ENCODE results near the gene DOCK6.

DOCK6 gene

DNA sequence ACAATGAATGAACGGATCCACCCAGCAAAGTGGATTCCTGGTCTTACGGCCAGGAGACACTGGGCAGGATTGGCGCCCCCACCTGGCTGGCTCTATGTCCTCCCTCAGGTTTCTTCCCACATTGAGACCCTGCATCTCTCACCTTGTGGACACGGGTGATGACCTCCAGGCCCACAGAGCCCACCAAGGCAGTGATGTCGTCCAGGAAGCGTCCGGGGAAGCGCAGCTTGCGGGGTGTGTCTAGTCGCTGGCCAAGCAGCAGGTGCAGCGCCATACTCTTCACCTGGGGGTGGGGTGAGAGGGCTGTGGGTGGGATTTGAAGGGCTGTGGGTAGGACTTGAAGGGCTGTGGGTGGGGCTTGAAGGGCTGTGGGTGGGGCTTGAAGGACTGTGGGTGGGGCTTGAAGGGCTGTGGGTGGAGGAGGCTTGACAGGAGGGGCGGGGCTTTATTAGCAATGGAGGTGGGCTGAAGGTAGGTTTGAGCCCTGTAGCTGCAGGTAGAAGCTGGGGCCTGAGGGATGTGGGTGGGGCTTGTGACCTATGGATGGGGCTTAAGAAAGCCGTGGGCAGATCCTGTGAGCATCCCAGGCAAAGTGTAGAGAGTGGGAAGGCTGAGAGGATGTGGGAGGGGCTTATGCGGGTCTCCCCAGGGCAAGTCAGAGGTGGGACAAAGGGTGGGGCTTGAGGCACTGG is 35.0 kb downstream of the DOCK6 start:
- Histone ChIP-seq H3K36me3 (ENCODE audit: insufficient read depth, low read depth, low read length) (peaks cover 16% of the 10 kb centered on the region), H3K4me1 (ENCODE audit: insufficient read depth, low read length) (no peaks in the 10 kb centered on the region), H3K9me3 (ENCODE audit: insufficient read depth, low read depth, low read length) (no peaks in the 10 kb centered on the region), H3K9ac (ENCODE audit: low read depth, low read length) (no peak overlapping the region), H3K4me3 (ENCODE audit: low read length) (no peak overlapping the region), H3K27me3 (ENCODE audit: insufficient read depth, low read length) (no peaks in the 10 kb centered on the region), H3K27ac (ENCODE audit: low read length) (no peak overlapping the region)

DNA sequence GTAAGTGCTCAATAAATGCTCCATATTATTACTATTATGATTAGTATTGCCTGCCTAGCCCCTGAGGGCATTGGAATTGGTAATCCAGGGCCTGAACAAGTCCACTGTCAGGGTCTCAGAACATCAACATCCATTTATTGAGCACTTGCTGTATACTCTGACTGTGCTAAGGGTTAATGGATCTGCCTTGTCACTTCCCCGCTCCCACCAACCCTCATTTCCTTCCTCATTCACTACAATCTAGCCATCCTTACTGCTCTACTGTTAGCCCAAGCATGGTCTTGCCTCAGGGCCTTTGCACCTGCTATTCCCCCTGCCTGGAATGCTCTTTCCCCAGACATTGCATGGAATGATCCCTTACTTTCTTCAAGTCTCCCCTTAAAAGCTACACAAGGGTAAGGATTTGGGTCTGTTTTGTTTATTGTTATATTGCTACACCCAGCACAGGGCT is 35.6 kb downstream of the DOCK6 start:
- no peaks in the 10 kb centered on the region for H3K27me3 ChIP-seq (ENCODE audit: insufficient read depth, low read length)
- H3K4me3 ChIP-seq (ENCODE audit: low read length) = no peak overlapping the region
- H3K4me1 ChIP-seq (ENCODE audit: insufficient read depth, low read length) = no peaks in the 10 kb centered on the region
- peaks cover 19% of the 10 kb centered on the region for H3K36me3 ChIP-seq (ENCODE audit: insufficient read depth, low read depth, low read length)
- H3K27ac ChIP-seq (ENCODE audit: low read length) = no peak overlapping the region
- no peak overlapping the region for H3K9ac ChIP-seq (ENCODE audit: low read depth, low read length)
- H3K9me3 ChIP-seq (ENCODE audit: insufficient read depth, low read depth, low read length) = 0 out of 2 replicates have a peak, but pooled peaks cover under 1% of the 10 kb centered on the region

DNA sequence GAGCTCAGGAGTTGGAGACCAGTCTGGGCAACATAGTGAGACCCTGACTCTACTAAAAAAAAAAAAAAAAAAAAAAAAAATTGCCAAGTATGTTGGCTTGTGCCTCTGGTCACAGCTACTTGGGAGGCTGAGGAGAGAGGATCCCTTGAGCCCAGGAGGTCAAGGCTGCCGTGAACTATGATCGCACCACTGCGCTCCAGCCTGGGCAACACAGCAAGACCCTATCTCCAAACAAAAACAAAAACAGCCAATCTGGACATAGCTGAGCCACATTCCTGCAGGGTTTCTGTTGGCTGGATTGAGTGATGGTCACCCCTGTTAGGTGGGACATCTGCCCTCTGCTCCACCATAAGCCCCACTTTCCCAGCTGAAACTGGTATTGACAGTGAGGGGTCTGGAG is 36.5 kb downstream of the DOCK6 start:
- Histone ChIP-seq H3K27me3 (ENCODE audit: insufficient read depth, low read length) (no peaks in the 10 kb centered on the region), H3K4me1 (ENCODE audit: insufficient read depth, low read length) (no peaks in the 10 kb centered on the region), H3K27ac (ENCODE audit: low read length) (no peak overlapping the region), H3K9me3 (ENCODE audit: insufficient read depth, low read depth, low read length) (peaks cover 9% of the 10 kb centered on the region; the same call in 1 of the 2 replicates), H3K9ac (ENCODE audit: low read depth, low read length) (no peak overlapping the region), H3K4me3 (ENCODE audit: low read length) (no peak overlapping the region), H3K36me3 (ENCODE audit: insufficient read depth, low read depth, low read length) (peaks cover 28% of the 10 kb centered on the region)

DNA sequence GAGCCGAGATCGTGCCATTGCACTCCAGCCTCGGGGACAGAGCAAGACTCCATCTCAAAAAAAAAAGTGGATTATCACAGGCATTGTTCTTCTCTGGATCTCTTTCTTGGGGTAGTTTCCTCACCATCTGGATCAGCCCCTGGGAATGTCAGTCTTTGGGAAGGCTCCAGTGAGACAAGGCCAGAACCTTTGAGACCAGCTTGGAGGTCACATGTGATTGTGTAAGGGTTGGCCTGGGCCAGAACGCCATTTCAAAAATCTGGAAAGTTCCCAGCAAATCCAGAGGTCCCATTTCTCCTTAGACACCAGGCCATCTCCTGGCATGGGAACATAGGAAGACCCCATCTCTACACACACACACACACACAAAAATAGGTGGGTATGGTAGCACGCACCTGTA is 37.2 kb downstream of the DOCK6 start:
- H3K36me3 ChIP-seq (ENCODE audit: insufficient read depth, low read depth, low read length) = peaks cover 28% of the 10 kb centered on the region
- H3K4me1 ChIP-seq (ENCODE audit: insufficient read depth, low read length) = no peaks in the 10 kb centered on the region
- no peak overlapping the region for H3K27ac ChIP-seq (ENCODE audit: low read length)
- H3K27me3 ChIP-seq (ENCODE audit: insufficient read depth, low read length) = no peaks in the 10 kb centered on the region
- H3K9ac ChIP-seq (ENCODE audit: low read depth, low read length) = no peak overlapping the region
- peaks cover 9% of the 10 kb centered on the region; the same call in 1 of the 2 replicates for H3K9me3 ChIP-seq (ENCODE audit: insufficient read depth, low read depth, low read length)
- H3K4me3 ChIP-seq (ENCODE audit: low read length) = no peak overlapping the region

DNA sequence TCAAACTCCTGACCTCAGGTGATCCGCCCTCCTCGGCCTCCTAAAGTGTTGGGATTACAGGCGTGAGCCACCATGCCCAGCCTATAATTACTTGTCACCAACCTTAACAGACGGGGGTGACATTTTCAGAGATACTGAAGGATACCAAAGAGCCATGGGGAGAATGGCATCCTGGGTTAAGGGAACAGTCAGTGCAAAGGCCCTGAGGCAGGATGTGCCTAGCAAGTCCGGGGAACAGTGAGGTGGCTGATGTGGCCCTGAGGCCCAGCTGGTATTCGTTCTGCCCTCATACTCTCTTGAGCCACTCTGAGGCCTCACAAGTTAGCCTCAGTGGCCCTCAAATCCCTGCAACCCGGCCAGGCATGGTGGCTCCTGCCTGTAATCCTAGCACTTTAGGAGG is 37.9 kb downstream of the DOCK6 start:
- no peaks in the 10 kb centered on the region for H3K27me3 ChIP-seq (ENCODE audit: insufficient read depth, low read length)
- H3K9me3 ChIP-seq (ENCODE audit: insufficient read depth, low read depth, low read length) = peaks cover 9% of the 10 kb centered on the region; the same call in 1 of the 2 replicates
- H3K4me1 ChIP-seq (ENCODE audit: insufficient read depth, low read length) = no peaks in the 10 kb centered on the region
- H3K4me3 ChIP-seq (ENCODE audit: low read length) = no peak overlapping the region
- H3K9ac ChIP-seq (ENCODE audit: low read depth, low read length) = no peak overlapping the region
- H3K36me3 ChIP-seq (ENCODE audit: insufficient read depth, low read depth, low read length) = peaks cover 28% of the 10 kb centered on the region
- H3K27ac ChIP-seq (ENCODE audit: low read length) = no peak overlapping the region

DNA sequence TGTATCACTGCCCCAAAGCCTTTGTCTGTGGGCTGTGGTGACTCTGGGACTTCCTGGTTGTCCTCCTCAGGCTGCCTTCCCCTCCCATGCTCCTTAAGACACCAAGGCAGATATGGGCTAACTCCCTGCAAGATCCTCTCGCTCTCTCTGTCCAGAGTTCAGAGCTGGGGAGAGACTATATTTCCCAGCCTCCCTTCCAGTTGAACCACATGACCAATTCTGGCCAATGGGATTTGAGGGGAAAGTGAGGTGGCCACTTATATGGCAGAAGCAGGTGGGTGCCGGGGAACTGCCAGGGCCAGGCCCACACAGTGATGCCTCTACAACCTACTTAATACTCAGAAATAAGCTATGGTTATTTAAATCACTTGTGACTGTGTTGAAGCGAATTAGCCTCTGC is 39.1 kb downstream of the DOCK6 start:
- Histone ChIP-seq H3K27ac (ENCODE audit: low read length) (no peak overlapping the region), H3K27me3 (ENCODE audit: insufficient read depth, low read length) (no peaks in the 10 kb centered on the region), H3K9ac (ENCODE audit: low read depth, low read length) (no peak overlapping the region), H3K9me3 (ENCODE audit: insufficient read depth, low read depth, low read length) (peaks cover 9% of the 10 kb centered on the region; the same call in 1 of the 2 replicates), H3K4me1 (ENCODE audit: insufficient read depth, low read length) (no peaks in the 10 kb centered on the region), H3K4me3 (ENCODE audit: low read length) (no peak overlapping the region), H3K36me3 (ENCODE audit: insufficient read depth, low read depth, low read length) (peaks cover 28% of the 10 kb centered on the region)

DNA sequence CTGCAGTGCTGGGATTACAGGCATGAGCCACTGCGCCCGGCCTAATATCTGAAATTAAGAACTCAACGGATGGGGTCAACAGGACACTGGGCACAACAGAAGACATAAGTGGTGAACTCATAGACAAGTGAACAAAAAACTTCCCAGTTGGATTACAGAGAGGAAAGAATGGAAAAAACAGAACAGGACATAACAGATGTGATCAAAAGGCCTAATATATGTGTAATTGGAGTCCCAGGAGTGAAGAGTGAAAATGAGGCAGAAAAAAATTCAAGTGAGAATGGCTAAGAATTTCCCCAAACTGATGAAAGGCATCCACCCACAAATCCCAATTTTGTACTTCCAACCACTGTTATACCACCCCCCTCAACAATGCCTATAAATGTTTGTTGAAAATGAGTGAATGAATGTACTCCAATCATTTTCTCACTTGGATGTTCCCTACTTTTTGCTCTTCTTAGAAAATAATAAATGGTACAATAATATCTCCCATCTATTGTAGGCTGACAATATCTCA is 41.2 kb downstream of the DOCK6 start:
- no peak overlapping the region for H3K27ac ChIP-seq (ENCODE audit: low read length)
- no peak overlapping the region for H3K4me3 ChIP-seq (ENCODE audit: low read length)
- H3K9me3 ChIP-seq (ENCODE audit: insufficient read depth, low read depth, low read length) = peaks cover 9% of the 10 kb centered on the region; the same call in 1 of the 2 replicates
- H3K36me3 ChIP-seq (ENCODE audit: insufficient read depth, low read depth, low read length) = peaks cover 28% of the 10 kb centered on the region
- H3K9ac ChIP-seq (ENCODE audit: low read depth, low read length) = no peak overlapping the region
- H3K4me1 ChIP-seq (ENCODE audit: insufficient read depth, low read length) = no peaks in the 10 kb centered on the region
- H3K27me3 ChIP-seq (ENCODE audit: insufficient read depth, low read length) = no peaks in the 10 kb centered on the region

DNA sequence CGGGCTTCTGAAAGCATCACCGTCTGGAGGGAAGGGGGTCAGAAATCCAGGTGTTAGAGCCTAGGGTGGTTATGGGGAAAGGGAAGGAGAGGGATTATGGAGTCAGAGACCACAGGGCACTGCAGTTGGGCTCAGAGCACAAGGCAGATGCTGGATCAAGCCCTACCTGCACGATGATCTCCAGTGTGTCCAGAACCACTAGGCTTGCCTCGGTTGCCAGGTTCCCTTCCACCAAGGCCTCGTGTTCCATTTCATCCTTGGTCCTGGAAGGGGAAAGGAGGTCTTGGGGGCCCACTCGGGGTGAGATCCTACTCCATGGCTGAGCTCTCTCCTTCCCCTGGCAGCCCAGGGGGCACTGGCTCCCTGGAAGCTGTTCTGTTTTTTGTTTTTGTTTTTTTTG is 47.9 kb downstream of the DOCK6 start:
- Histone ChIP-seq H3K27me3 (ENCODE audit: insufficient read depth, low read length) (no peaks in the 10 kb centered on the region), H3K36me3 (ENCODE audit: insufficient read depth, low read depth, low read length) (peaks cover 34% of the 10 kb centered on the region), H3K9me3 (ENCODE audit: insufficient read depth, low read depth, low read length) (no peaks in the 10 kb centered on the region), H3K4me3 (ENCODE audit: low read length) (no peak overlapping the region), H3K27ac (ENCODE audit: low read length) (no peak overlapping the region), H3K4me1 (ENCODE audit: insufficient read depth, low read length) (no peaks in the 10 kb centered on the region), H3K9ac (ENCODE audit: low read depth, low read length) (no peak overlapping the region)

DNA sequence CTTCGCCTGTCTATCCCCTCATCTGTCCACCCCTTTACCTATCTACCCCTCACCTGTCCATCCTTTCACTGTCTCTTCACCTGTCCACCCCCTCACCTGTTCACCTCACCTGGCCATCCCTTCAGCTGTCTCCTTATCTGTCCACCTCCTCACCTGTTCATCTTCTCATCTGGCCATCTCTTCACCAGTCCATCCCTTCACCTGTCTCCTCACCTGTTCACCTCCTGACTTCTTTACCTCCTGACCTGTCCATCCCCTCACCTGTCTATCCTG is 51.7 kb downstream of the DOCK6 start:
- no peak overlapping the region for H3K27ac ChIP-seq (ENCODE audit: low read length)
- H3K9ac ChIP-seq (ENCODE audit: low read depth, low read length) = no peak overlapping the region
- H3K4me3 ChIP-seq (ENCODE audit: low read length) = no peak overlapping the region
- H3K36me3 ChIP-seq (ENCODE audit: insufficient read depth, low read depth, low read length) = peaks cover 23% of the 10 kb centered on the region
- no peaks in the 10 kb centered on the region for H3K9me3 ChIP-seq (ENCODE audit: insufficient read depth, low read depth, low read length)
- H3K27me3 ChIP-seq (ENCODE audit: insufficient read depth, low read length) = no peaks in the 10 kb centered on the region
- H3K4me1 ChIP-seq (ENCODE audit: insufficient read depth, low read length) = no peaks in the 10 kb centered on the region

DNA sequence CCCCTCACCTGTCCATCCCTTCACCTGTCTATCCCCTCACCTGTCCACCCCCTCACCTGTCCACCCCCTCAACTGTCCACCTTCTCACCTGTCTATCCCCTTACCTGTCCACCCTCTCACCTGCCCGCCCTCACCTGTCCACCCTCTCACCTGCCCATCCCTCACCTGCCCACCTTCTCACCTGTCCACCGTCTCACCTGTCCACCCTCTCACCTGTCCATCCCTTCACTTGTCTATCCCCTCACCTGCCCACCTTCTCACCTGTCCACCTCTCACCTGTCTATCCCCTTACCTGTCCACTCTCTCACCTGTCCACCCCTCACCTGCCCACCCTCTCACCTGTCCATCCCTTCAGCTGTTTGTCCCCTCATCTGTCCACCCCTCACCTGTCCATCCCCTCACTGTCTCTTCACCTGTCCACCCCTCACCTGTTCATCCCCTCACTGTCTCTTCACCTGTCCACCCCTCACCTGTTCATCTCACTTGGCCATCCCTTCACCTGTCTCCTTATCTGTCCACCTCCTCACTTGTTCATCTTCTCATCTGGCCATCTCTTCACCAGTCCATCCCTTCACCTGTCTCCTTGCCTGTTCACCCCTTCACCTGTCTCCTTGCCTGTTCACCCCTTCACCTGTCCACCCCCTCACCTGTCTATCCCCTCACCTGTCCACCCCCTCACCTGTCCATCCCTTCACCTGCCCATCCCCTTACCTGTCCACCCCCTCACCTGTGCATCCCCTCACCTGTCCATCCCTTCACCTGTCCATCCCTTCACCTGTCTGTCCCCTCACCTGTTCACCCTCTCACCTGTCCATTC is 52.3 kb downstream of the DOCK6 start:
- Histone ChIP-seq H3K9ac (ENCODE audit: low read depth, low read length) (no peak overlapping the region), H3K36me3 (ENCODE audit: insufficient read depth, low read depth, low read length) (peaks cover 19% of the 10 kb centered on the region)

DNA sequence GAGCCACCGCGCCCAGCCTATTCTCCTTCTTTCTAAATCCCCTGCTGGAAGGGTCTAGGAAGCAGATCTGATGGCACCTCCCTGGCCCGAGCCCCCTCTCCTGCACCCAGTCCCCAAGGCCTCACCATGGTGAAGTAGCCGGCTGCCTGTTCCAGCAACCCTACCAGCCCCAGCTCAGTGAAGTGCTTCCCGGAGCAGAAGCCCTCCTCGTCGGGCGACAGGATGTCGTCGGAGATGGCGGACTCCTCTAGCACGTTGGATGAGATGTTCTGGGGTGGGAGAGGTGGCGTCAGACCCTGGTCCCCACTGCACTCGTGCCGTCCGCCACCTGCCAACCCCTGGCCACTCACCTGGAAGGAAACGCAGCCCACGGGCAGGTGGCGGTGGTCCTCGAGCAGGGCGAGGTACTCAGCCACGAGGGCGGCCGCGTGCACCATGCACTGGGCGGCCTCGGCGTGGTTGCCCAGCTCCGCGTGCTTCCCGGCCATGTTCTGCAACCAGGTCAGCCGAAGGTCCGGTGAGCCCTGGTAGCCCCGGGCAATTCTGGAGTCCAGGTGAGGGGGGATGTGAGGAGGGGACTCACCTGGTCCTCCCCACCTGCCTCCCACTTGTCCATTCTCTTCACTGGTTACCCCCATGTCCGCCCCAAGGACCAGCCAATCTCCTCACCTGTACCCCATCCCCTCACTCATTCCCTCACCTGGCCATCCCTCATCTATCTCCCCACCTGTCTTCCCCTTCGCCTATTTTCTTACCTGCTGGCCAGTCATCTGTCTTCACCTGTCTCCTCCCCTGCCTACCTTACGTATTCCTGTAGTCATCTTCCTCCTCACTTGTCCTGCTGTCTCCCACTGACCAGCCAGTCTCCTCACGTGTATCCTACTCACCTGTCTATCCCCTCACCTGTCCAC is 53.5 kb downstream of the DOCK6 start:
- peaks cover 11% of the 10 kb centered on the region for H3K36me3 ChIP-seq (ENCODE audit: insufficient read depth, low read depth, low read length)
- no peak overlapping the region for H3K27ac ChIP-seq (ENCODE audit: low read length)
- no peak overlapping the region for H3K4me3 ChIP-seq (ENCODE audit: low read length)
- H3K27me3 ChIP-seq (ENCODE audit: insufficient read depth, low read length) = no peaks in the 10 kb centered on the region
- no peaks in the 10 kb centered on the region for H3K4me1 ChIP-seq (ENCODE audit: insufficient read depth, low read length)
- no peaks in the 10 kb centered on the region for H3K9me3 ChIP-seq (ENCODE audit: insufficient read depth, low read depth, low read length)
- H3K9ac ChIP-seq (ENCODE audit: low read depth, low read length) = no peak overlapping the region

More for the DNA sequence above, 52.3 kb downstream of the DOCK6 start:
- no peaks in the 10 kb centered on the region for H3K9me3 ChIP-seq (ENCODE audit: insufficient read depth, low read depth, low read length)
- no peak overlapping the region for H3K27ac ChIP-seq (ENCODE audit: low read length)
- H3K27me3 ChIP-seq (ENCODE audit: insufficient read depth, low read length) = no peaks in the 10 kb centered on the region
- no peak overlapping the region for H3K4me3 ChIP-seq (ENCODE audit: low read length)
- H3K4me1 ChIP-seq (ENCODE audit: insufficient read depth, low read length) = no peaks in the 10 kb centered on the region
